Upper lobe of left lung (tissue), 4 donors: ENCODE results near the gene ZNF334.

ENCODE experiments used
- CTCF ChIP-seq, 6 experiments: fragments of 450-650 bp in 4 of 6; fragments of 200-600 bp in 2 of 6; sonication (generic) in 2 of 6; IDR thresholded peaks; one replicate each; pipeline ENCODE4 v1.5.1; 2016 to 2019; ENCODE audit warnings: antibody characterized with exemption in 6 of 6
- EP300 ChIP-seq, 4 donors: sonication (generic); formaldehyde crosslinking; IDR thresholded peaks; one replicate each; pipeline ENCODE4 v1.5.1; 2017; ENCODE audit warnings: antibody characterized with exemption in 4 of 4, control low read depth in 2 of 4
- POLR2A ChIP-seq, 4 donors: fragments of 450-650 bp; IDR thresholded peaks; one replicate each; pipeline ENCODE4 v1.5.1; 2016 to 2017; ENCODE audit warnings: antibody characterized with exemption in 4 of 4, mild to moderate bottlenecking in 2 of 4
- POLR2AphosphoS5 ChIP-seq, 2 donors: sonication (generic); formaldehyde crosslinking; IDR thresholded peaks; one replicate each; pipeline ENCODE4 v1.5.1; 2017; ENCODE audit warnings: antibody characterized with exemption in 2 of 2

GRCh38 chr20:46484954-46485353 lies 28.4 kb downstream of the ZNF334 start:
- TF ChIP-seq POLR2A (IDR thresholded peaks at IDR 0.05) (no peak), CTCF (IDR thresholded peaks at IDR 0.05) (no peak), POLR2AphosphoS5 (IDR thresholded peaks at IDR 0.05) (no peak), EP300 (IDR thresholded peaks at IDR 0.05) (no peak)
